Lower lobe of right lung (tissue), 2 donors: ENCODE data around the gene PCCA. TPM values are rescaled to one million over a fixed set of nuclear protein-coding genes. Genes with fewer than 3 reads are reported as not detected.

Experiments
- ATAC-seq, 2 donors: fragments of 200-7000 bp; cut with Tn5 transposase; one replicate each; pipeline ENCODE4 v1.9.1; 2020 to 2022; ENCODE audit warnings: mild to moderate bottlenecking in 2 of 2, moderate library complexity in 2 of 2
- DNase-seq: peaks from one replicate; pipeline ENCODE4 v3.0.0-alpha.2; 2020
- H3K27ac ChIP-seq: fragments of 200-600 bp; one replicate; pipeline ENCODE4 v1.8.0; 2022
- H3K27me3 ChIP-seq: fragments of 200-600 bp; one replicate; pipeline ENCODE4 v1.8.0; 2022; ENCODE audit warnings: low read depth
- H3K36me3 ChIP-seq: fragments of 200-600 bp; one replicate; pipeline ENCODE4 v1.8.0; 2022; ENCODE audit warnings: mild to moderate bottlenecking
- H3K4me1 ChIP-seq: fragments of 200-600 bp; one replicate; pipeline ENCODE4 v1.8.0; 2022
- H3K4me3 ChIP-seq: fragments of 200-600 bp; one replicate; pipeline ENCODE4 v1.8.0; 2022; ENCODE audit warnings: mild to moderate bottlenecking
- H3K9me3 ChIP-seq: fragments of 200-600 bp; one replicate; pipeline ENCODE4 v1.8.0; 2022
- CTCF ChIP-seq: fragments of 200-600 bp; IDR thresholded peaks from one replicate; pipeline ENCODE4 v1.8.0; 2022; ENCODE audit warnings: antibody characterized with exemption, mild to moderate bottlenecking
- intact Hi-C: fragments of 100-400 bp; cut with DNase I; formaldehyde crosslinking; loops from one replicate; pipeline ENCODE4 v1.11.0; 2022
- total RNA-seq: library from RNA; stranded (reverse); fragmentation: NEBNext Ultra II Directional; extraction: Animal tissue kit (Norgen Biotek cat#: 25700); gene quantifications from one replicate; pipeline ENCODE4 v1.2.1, GENCODE V29; 2021
- donor health status: DM: no; HTN: yes; CAD: no; lungs with severe emphysema.

PCCA gene
- total RNA-seq, 1 donor from 2014 or later: 37.8 TPM

GRCh38 chr13:100433475-100433874 lies 344.6 kb downstream of the PCCA start:
- H3K36me3 ChIP-seq: peaks cover under 1% of the 10 kb centered on the region

DNA sequence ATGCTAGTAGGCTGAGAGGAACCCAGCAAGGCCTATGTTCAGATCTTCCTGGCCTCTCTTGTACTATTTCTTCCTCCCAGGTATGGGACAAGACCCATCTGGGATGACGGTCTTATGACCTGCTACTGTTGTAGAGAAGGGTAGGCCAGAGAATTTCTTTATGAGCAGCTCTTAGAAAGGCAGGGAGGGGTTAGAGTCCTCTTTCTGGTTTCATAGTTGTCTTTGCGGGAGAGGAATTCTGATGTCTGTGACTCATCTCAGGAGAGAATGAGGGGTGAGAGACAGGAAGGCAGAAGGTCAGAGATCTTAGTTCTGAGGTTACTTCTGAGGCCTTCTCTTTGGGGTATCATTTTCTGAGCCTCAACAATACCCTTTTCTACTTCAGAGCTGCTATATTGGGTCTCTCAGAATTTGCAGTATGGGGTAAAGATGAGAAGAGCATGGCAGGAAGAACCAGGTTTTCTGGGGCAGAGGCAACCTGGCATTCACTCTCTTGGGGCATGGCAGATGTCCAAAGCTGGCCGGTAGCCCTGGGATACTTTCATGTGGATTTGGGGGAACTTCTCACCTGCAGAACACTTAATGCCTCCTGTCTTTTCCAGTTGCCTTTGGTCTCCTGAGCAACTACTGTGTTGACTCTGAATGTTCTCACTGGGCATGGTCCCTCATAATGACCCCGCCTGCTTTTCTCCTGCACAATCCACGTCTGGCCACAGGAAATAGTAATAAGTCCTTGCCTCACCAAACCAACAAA lies 345.3 kb downstream of the PCCA start:
- no peak for ATAC-seq
- no peak for TF ChIP-seq CTCF
- no peaks in the 10 kb centered on the region for H3K4me1 ChIP-seq
- no peak overlapping the region for H3K4me3 ChIP-seq
- no peak overlapping the region for H3K27ac ChIP-seq
- H3K27me3 ChIP-seq: no peaks in the 10 kb centered on the region
- intact Hi-C loops: no loop called here
- DNase-seq: no peak
- H3K9me3 ChIP-seq: no peaks in the 10 kb centered on the region
- peaks cover 3% of the 10 kb centered on the region for H3K36me3 ChIP-seq

More at GRCh38 chr13:100433475-100433874, 344.6 kb downstream of the PCCA start:
- intact Hi-C loops: no loop called here
- Histone ChIP-seq H3K4me1 (no peaks in the 10 kb centered on the region), H3K4me3 (no peak overlapping the region), H3K9me3 (no peaks in the 10 kb centered on the region), H3K27me3 (no peaks in the 10 kb centered on the region), H3K27ac (no peak overlapping the region)
- no peak for TF ChIP-seq CTCF
- ATAC-seq: no peak
- DNase-seq: no peak

- intact Hi-C loops: no loop called here
- Histone ChIP-seq H3K36me3 (peaks cover 3% of the 10 kb centered on the region), H3K27me3 (no peaks in the 10 kb centered on the region), H3K4me3 (no peak overlapping the region), H3K4me1 (peaks cover 10% of the 10 kb centered on the region), H3K27ac (no peak overlapping the region), H3K9me3 (no peaks in the 10 kb centered on the region)
- ATAC-seq: no peak
- no peak for DNase-seq
- no peak for TF ChIP-seq CTCF
Observed at GRCh38 chr13:100436099-100436498, 347.2 kb downstream of the PCCA start.

DNA sequence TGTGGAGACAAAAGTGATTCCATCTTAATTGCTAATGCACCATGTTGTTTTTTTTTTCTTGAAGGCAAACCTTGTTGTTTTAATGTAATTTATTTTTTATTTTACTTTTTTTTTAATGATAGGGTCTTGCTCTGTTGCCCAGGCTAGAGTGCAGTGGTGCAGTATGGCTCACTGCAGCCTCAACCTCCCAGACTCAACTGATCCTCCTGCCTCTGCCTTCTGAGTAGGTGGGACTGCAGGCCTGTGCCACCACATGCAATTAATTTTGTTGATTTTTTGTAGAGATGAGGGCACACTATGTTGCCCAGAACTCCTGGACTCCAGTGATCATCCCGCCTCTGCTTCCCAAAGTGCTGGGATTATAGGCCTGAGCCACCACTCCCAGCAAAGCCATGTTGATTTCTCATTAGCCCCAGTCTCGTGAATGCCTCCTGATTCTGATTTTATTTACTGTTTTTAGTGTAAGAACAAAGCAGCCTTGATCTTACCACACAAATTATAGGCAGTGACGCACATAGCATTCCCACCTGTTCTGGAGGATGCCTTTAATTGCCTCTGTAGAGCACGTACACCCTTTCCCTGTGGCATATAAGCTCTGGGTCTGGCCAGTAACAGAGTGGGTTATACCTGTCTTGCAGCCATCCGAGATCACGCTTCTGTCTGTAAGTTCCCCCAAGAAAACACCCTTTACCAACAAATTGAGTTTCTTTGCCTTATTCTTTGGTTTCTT lies 349.3 kb downstream of the PCCA start:
- Histone ChIP-seq H3K36me3 (peaks cover 3% of the 10 kb centered on the region), H3K4me3 (no peak overlapping the region), H3K27me3 (no peaks in the 10 kb centered on the region), H3K27ac (no peak overlapping the region), H3K4me1 (peaks cover 12% of the 10 kb centered on the region), H3K9me3 (no peaks in the 10 kb centered on the region)
- DNase-seq (no peak), ATAC-seq (no peak)
- TF ChIP-seq CTCF: no peak
- intact Hi-C loops: no loop called here

GRCh38 chr13:100439247-100439970 lies 350.5 kb downstream of the PCCA start:
- Histone ChIP-seq H3K9me3 (no peaks in the 10 kb centered on the region), H3K4me3 (no peak overlapping the region), H3K4me1 (peaks cover 12% of the 10 kb centered on the region), H3K27ac (no peak overlapping the region), H3K36me3 (peaks cover 3% of the 10 kb centered on the region), H3K27me3 (no peaks in the 10 kb centered on the region)
- TF ChIP-seq CTCF: no peak
- intact Hi-C loops: no loop called here
- no peak for ATAC-seq
- DNase-seq: no peak
